Testis (tissue), 2 donors: Measurements from ENCODE around the gene MACROD2.

Experiments used
- CTCF ChIP-seq, 3 experiments: fragments of 450-650 bp in 2 of 3; fragments of 200-600 bp in 1 of 3; sonication (generic) in 1 of 3; IDR thresholded peaks; one replicate each; pipeline ENCODE4 v1.5.1; 2016 to 2019; ENCODE audit warnings: antibody characterized with exemption in 3 of 3, mild to moderate bottlenecking in 2 of 3, moderate library complexity in 1 of 3
- POLR2A ChIP-seq: fragments of 450-650 bp; IDR thresholded peaks from one replicate; pipeline ENCODE4 v1.6.1; 2017; ENCODE audit warnings: antibody characterized with exemption, mild to moderate bottlenecking, moderate library complexity

GRCh38 chr20:14219801-14220461, 224.6 kb downstream of the MACROD2 start:
- no peak for TF ChIP-seq POLR2A
- no peak for TF ChIP-seq CTCF (IDR thresholded peaks at IDR 0.05)
